ENCODE data around the gene TTC7B.
"Not testable (repeated sequence)": the region's sequence is repeated elsewhere in the genome, so short reads cannot be mapped to it uniquely, and the experiment has no call there.

Gene TTC7B

GRCh38 chr14:90526536-90526935, 289.7 kb downstream of the TTC7B start:
- not testable (repeated sequence) for DNase-seq; H3K27ac Mint-ChIP-seq; H3K4me1 Mint-ChIP-seq (ENCODE audit: low read depth); H3K4me3 Mint-ChIP-seq; H3K36me3 Mint-ChIP-seq (ENCODE audit: low read depth)
- peaks cover 13% of the 10 kb centered on the region for H3K27me3 Mint-ChIP-seq
- peaks cover 13% of the 10 kb centered on the region for H3K9me3 Mint-ChIP-seq

GRCh38 chr14:90525353-90526028, 290.7 kb downstream of the TTC7B start:
- peaks cover 13% of the 10 kb centered on the region for H3K9me3 Mint-ChIP-seq
- DNase-seq; H3K36me3 Mint-ChIP-seq (ENCODE audit: low read depth); H3K4me3 Mint-ChIP-seq; H3K27ac Mint-ChIP-seq; H3K4me1 Mint-ChIP-seq (ENCODE audit: low read depth): not testable (repeated sequence)
- peaks cover 13% of the 10 kb centered on the region for H3K27me3 Mint-ChIP-seq

- H3K27me3 Mint-ChIP-seq, result peaks cover 13% of the 10 kb centered on the region
- no peaks in the 10 kb centered on the region for H3K4me1 Mint-ChIP-seq (ENCODE audit: low read depth)
- no peak overlapping the region for H3K27ac Mint-ChIP-seq
- no peak for DNase-seq
- no peak overlapping the region for H3K4me3 Mint-ChIP-seq
- peaks cover 13% of the 10 kb centered on the region for H3K9me3 Mint-ChIP-seq
- H3K36me3 Mint-ChIP-seq (ENCODE audit: low read depth), result no peaks in the 10 kb centered on the region
Measured at GRCh38 chr14:90523961-90524875, 292.0 kb downstream of the TTC7B start.

GRCh38 chr14:90523544-90523943, 292.7 kb downstream of the TTC7B start:
- no peaks in the 10 kb centered on the region for H3K4me1 Mint-ChIP-seq (ENCODE audit: low read depth)
- no peak overlapping the region for H3K27ac Mint-ChIP-seq
- H3K36me3 Mint-ChIP-seq (ENCODE audit: low read depth), result no peaks in the 10 kb centered on the region
- H3K9me3 Mint-ChIP-seq, result peaks cover 13% of the 10 kb centered on the region
- DNase-seq, result no peak
- H3K27me3 Mint-ChIP-seq, result peaks cover 7% of the 10 kb centered on the region
- H3K4me3 Mint-ChIP-seq, result no peak overlapping the region

DNA sequence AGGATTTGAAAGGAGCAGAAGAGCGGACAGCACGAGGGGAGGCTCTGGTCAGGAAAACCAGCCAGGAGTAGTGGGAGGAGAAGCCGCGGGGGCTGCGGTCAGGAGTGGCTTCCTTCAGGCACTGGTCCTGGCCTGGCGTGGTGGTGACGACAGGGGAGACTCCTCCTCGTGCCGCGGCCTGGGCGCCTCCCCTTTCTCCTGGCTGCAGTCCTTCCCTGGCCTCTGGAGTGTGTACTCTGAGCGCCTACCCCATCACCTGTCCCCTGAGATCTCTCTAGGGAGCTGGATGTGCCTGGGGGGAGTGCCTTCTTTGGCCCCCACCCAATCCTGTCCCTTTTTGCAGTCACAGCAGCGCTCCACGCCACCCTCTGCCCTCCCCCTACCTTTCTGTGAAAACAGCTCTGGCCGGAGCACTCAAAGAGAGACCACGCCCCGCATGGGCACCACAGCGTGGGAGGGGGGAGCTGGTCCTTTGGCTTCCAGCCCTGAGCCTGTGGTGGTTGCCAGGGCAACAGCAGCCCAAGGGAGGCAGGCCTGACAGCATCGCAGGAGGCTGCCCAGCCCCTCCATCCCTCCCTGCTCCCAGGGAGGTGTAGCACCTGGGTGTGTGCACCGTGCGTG, 293.5 kb downstream of the TTC7B start:
- DNase-seq, result no peak

GRCh38 chr14:90521930-90522483, 294.2 kb downstream of the TTC7B start:
- no peak overlapping the region for H3K4me3 Mint-ChIP-seq
- H3K9me3 Mint-ChIP-seq, result peaks cover 11% of the 10 kb centered on the region
- H3K27me3 Mint-ChIP-seq, result peaks cover 4% of the 10 kb centered on the region
- H3K27ac Mint-ChIP-seq, result no peak overlapping the region
- no peaks in the 10 kb centered on the region for H3K4me1 Mint-ChIP-seq (ENCODE audit: low read depth)
- no peaks in the 10 kb centered on the region for H3K36me3 Mint-ChIP-seq (ENCODE audit: low read depth)
- no peak for DNase-seq

More for the DNA sequence above, 293.5 kb downstream of the TTC7B start:
- no peaks in the 10 kb centered on the region for H3K4me1 Mint-ChIP-seq (ENCODE audit: low read depth)
- peaks cover 13% of the 10 kb centered on the region for H3K9me3 Mint-ChIP-seq
- no peak overlapping the region for H3K4me3 Mint-ChIP-seq
- H3K36me3 Mint-ChIP-seq (ENCODE audit: low read depth), result no peaks in the 10 kb centered on the region
- H3K27ac Mint-ChIP-seq, result no peak overlapping the region
- peaks cover 4% of the 10 kb centered on the region for H3K27me3 Mint-ChIP-seq

DNA sequence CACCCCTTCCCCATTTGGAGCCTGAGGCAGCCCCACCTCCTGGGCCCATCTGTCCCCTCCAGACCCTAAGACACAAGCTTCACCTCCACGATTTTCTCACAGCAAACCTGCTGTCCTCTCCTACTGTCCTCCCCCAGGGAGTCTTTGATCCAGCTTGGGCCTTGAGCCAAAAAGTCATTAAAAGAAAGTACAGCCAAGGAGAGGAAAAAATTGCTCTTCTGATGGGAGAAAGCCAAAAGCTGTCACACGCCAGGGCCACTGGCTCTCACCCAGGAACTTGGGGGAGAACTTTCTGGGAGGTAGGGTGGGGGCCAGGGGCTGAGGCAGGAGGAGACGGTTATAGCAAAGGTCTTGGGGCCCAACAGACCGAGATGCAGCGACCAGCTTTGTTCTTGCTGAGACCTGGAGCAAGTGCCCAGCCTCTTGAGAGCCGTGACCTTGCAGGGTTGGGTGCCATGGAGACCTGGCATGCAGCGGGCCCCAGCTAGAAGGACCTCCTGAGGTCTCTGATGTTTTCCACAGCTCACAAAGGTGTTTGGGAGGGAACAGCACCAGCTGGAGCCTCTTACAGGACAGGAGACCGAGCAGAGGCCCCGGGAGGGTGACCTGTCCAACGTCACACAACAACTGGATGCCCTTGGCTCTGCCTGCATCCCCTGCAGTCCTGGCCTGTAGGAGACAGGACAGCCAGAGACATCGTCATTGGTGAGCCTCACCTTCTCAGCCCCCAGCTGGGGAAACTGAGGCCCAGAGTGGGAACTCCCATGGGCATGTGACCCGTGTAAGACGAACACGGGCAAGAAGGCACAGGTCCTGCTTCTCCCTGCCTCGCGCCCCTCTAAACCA, 294.9 kb downstream of the TTC7B start:
- Mint-ChIP-seq H3K4me1 (ENCODE audit: low read depth) (no peaks in the 10 kb centered on the region), H3K36me3 (ENCODE audit: low read depth) (no peaks in the 10 kb centered on the region), H3K27ac (no peak overlapping the region), H3K4me3 (no peak overlapping the region), H3K9me3 (peaks cover 4% of the 10 kb centered on the region), H3K27me3 (peaks cover 4% of the 10 kb centered on the region)
- DNase-seq, result no peak

GRCh38 chr14:90520326-90520725, 295.9 kb downstream of the TTC7B start:
- peaks cover 4% of the 10 kb centered on the region for H3K27me3 Mint-ChIP-seq

DNA sequence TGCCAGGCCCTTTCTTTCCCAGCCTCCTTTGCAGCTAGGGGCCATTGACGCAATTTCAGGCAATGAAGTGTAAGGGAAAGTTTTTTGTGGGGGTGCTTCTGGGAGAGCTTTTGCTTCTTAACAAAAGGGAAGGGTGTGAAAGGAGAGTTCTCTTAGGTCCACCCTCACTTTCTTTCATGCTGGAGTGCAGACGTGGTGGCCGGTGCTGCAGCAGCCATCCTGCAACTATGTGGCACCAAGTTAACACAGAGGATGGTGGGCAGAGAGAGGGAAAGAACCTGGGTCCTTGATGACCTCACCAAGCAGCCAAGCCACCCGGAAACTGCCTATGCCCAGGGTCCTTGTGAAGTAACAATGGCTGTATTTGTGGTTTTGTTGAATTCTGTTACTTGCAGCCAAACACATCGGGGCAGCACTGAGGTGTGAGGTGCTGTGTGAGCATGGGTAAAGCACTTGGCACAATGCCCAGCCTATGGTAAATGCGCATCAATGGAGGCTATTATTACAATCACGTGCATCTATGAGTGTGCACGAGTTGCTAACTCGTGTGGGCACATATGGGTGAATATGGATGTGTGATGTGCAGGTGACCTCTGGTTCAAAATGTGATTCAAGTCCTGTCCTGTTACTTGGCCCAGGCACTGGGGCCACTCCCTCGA, 296.8 kb downstream of the TTC7B start:
- H3K27me3 Mint-ChIP-seq, result no peaks in the 10 kb centered on the region

More at GRCh38 chr14:90520326-90520725, 295.9 kb downstream of the TTC7B start:
- no peak for DNase-seq
- Mint-ChIP-seq H3K27ac (no peak overlapping the region), H3K36me3 (ENCODE audit: low read depth) (no peaks in the 10 kb centered on the region), H3K4me3 (no peak overlapping the region), H3K9me3 (no peaks in the 10 kb centered on the region), H3K4me1 (ENCODE audit: low read depth) (no peaks in the 10 kb centered on the region)

GRCh38 chr14:90518941-90519256, 297.3 kb downstream of the TTC7B start:
- no peaks in the 10 kb centered on the region for H3K27me3 Mint-ChIP-seq
- H3K36me3 Mint-ChIP-seq (ENCODE audit: low read depth), result no peaks in the 10 kb centered on the region
- no peak overlapping the region for H3K27ac Mint-ChIP-seq
- H3K4me1 Mint-ChIP-seq (ENCODE audit: low read depth), result no peaks in the 10 kb centered on the region
- H3K4me3 Mint-ChIP-seq, result no peak overlapping the region
- H3K9me3 Mint-ChIP-seq, result no peaks in the 10 kb centered on the region
- DNase-seq, result peak; percentile 56

More for the DNA sequence above, 296.8 kb downstream of the TTC7B start:
- no peak overlapping the region for H3K4me3 Mint-ChIP-seq
- no peaks in the 10 kb centered on the region for H3K36me3 Mint-ChIP-seq (ENCODE audit: low read depth)
- no peaks in the 10 kb centered on the region for H3K4me1 Mint-ChIP-seq (ENCODE audit: low read depth)
- H3K9me3 Mint-ChIP-seq, result no peaks in the 10 kb centered on the region
- no peak overlapping the region for H3K27ac Mint-ChIP-seq
- no peak for DNase-seq

- Mint-ChIP-seq H3K4me1 (ENCODE audit: low read depth) (no peaks in the 10 kb centered on the region), H3K36me3 (ENCODE audit: low read depth) (no peaks in the 10 kb centered on the region), H3K27me3 (no peaks in the 10 kb centered on the region), H3K9me3 (no peaks in the 10 kb centered on the region), H3K4me3 (no peak overlapping the region), H3K27ac (no peak overlapping the region)
- no peak for DNase-seq
Measured at GRCh38 chr14:90518069-90518940, 297.9 kb downstream of the TTC7B start.

DNA sequence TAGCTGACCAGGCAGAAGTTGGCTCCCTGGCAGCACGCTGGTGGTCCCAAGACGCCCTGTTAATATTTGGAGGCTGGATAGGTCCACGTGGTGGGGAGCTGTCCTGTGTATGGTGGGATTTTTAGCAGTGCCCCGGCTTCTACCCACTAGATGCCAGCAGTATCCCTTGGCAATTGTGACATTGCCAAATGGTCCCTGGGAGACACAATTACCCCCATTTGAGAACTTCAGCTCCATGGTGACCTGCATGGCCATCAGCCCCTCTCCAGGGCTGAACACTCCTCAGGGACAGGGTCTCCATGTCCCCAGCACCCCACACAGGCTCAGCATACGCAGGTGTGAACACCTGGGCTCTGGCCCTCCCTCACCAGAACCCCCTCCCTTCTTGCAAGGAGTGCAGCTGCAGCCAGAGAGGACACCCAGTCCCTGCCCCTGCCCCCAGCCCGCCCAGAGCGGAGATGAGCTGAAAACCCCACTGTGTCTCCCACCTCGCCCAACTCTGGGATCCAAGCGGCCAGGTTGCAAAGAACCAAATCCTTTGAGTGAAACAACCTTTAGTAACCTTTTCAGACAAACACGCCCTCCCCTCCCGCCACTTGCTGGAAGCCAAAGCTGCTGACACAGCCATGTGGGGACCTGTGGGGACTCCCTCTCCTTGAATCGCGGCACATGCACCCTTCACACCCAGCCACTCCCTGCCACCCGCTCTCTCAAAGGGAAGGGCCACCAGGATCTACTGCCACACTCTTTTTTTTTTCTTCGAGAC, 299.0 kb downstream of the TTC7B start:
- no peak overlapping the region for H3K4me3 Mint-ChIP-seq
- no peak for DNase-seq
- H3K9me3 Mint-ChIP-seq, result no peaks in the 10 kb centered on the region
- no peaks in the 10 kb centered on the region for H3K4me1 Mint-ChIP-seq (ENCODE audit: low read depth)
- H3K27ac Mint-ChIP-seq, result no peak overlapping the region
- no peaks in the 10 kb centered on the region for H3K36me3 Mint-ChIP-seq (ENCODE audit: low read depth)
- no peaks in the 10 kb centered on the region for H3K27me3 Mint-ChIP-seq

All from activated T-cell treated with anti-CD3 and anti-CD28 coated beads, Interleukin-2, amount 50 U/mL, for 24 hours (primary cell).